NCI-H2227 (cell line): ENCODE data around the gene CACNA1B.
"Not testable (repeated sequence)": the region's sequence is repeated elsewhere in the genome, so short reads cannot be mapped to it uniquely, and the experiment has no call there.

Source experiments
- DNase-seq: peaks from one replicate; lab custom pipeline; 2025; ENCODE audit not compliant: unreplicated experiment; lab: John Stamatoyannopoulos, UW

The CACNA1B gene

DNA sequence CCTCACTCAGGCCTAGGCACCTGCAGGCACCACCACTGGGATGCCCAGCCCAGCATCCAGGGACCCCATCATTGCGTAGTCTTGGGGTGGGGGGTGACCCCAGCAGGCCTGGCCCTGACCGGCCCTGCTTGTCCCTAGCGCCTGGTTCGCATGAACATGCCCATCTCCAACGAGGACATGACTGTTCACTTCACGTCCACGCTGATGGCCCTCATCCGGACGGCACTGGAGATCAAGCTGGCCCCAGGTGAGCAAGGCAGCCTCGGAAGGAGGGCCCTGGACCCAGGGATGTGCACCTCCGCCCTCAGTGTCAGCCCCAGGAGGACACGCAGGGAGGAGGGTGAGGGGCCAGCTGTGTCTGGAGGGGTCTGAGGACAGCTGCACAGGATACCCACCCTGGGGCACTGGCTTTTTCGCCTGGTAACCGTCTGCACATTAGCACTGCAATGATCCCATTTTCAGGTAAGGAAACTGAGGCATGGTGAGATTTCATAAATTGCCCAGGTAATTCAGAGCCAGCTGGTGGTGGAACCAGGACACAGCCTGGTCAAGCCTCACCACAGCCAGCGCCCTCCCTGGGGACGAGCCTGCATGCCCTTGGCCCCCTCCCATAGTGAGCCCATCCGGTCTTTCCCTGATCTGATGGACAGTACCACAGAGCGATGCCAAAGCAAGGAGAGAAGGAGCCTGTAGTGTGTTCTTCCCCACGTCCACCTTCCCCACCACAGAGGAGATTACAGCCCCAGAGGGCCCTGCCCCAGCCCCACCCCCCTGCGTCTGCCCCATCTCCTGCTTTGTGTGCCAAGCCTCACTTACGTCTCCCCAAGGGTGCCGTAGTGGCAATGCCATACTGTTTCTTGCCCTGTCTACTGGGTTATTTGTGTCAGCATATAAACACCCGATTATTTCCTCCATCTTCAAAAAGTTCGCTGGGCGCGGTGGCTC is 228.3 kb downstream of the CACNA1B start:
- no peak for DNase-seq

GRCh38 chr9:138107039-138107438 is 229.5 kb downstream of the CACNA1B start:
- not testable (repeated sequence) for DNase-seq

DNA sequence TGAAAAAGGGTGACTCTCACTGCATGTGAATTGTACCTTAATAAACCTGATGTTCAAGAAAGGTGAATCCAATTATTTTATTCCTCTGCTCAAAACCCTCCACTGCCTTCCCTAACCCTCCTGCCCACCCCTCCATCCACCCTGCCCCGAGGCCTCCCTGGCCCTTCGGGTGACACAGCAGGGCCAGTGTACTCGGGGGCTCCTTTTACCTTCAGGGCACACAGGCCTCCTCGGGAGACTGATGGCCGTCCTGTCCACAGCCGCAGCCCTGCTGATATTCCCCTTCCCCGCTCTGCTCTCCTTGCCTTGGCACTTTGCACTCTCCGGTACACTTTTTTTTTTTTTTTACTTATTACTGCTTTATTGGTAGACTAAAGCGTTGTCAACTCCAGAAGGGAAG is 234.0 kb downstream of the CACNA1B start:
- no peak for DNase-seq

DNA sequence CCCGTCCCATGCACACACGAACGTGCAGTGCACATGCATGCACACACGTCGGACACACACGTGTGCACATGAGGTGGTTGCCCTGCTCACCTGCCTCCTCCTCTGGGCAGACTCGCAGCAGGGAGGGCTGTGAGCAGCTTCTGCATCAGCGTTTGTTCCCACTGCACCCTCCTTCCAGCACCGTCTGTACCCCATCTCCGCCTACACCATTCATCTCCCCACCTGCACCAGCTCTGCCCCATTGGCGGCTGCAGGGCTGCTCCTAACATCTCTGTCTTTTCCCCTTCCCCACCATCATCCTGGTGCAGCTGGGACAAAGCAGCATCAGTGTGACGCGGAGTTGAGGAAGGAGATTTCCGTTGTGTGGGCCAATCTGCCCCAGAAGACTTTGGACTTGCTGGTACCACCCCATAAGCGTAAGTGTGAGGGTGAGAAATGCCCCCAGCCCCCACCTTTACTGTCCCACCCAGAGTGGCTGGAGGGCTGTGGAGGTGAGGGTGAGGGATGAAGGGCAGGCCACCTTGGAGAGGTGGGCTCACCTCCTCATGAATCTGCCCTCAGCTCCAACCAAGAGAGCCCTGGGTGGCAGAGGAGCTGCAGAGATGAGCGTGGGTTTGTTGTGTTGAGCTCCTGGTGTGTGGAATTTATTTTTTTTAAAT is 234.6 kb downstream of the CACNA1B start:
- DNase-seq: no peak

- no peak for DNase-seq
These were observed 235.4 kb downstream of the CACNA1B start for GRCh38 chr9:138112791-138113600.

DNA sequence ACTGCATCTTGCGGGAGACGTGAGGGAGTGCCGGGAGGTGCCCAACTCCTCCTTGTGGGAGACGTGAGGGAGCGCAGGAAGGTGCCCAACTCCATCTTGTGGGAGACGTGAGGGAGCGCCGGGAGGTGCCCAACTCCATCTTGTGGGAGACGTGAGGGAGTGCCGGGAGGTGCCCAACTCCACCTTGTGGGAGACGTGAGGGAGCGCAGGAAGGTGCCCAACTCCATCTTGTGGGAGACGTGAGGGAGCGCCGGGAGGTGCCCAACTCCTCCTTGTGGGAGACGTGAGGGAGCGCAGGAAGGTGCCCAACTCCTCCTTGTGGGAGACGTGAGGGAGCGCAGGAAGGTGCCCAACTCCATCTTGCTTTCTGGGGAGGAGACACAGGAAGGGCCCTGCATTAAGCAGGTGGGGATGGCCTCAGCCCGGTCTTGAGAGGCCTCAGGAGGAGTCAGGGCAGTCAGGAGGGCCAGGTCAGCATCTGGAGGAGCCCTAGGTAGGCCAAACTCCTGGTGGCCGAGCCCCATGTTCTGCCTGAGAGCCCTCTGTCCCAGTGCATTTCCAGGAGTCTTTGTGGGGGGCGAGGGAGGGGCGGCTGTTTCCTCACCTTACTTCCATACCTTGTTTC is 236.2 kb downstream of the CACNA1B start:
- DNase-seq: not testable (repeated sequence)

DNA sequence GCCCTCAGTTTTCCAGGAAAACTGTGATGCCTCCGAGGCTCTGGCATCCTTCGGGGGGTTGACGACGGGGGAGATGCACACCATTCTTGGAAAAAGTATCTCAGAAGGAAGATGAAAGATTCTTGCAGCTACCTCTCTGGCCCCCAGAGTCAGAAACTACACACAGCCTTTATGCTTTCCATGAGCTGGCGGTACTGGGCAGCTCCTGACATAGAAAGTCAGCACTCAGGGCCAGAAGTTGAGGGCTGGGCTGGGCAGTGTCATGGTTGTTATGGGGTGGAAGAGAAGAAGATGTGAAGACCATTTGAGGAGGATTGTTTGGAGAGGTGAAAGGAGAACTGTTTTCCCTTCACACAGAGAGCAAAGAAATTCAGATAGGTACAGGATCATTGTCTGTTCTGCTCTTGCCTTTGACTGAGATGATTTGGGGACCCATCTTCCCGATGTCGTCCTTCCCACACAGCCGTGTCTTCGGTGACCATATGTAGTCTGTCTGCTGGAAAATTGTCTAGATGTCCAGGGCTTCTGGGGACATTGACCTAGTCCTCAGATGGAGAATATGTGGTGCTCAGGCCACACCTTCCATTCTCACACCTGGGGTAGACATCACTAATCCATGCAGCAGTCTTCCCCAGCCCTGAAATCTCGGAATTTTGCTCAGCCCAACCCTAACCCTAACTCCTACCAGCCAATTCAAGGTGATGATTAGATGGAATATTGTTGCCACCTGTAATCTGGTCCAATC is 237.1 kb downstream of the CACNA1B start:
- DNase-seq: no peak

GRCh38 chr9:138115506-138115905 is 237.9 kb downstream of the CACNA1B start:
- DNase-seq: no peak

DNA sequence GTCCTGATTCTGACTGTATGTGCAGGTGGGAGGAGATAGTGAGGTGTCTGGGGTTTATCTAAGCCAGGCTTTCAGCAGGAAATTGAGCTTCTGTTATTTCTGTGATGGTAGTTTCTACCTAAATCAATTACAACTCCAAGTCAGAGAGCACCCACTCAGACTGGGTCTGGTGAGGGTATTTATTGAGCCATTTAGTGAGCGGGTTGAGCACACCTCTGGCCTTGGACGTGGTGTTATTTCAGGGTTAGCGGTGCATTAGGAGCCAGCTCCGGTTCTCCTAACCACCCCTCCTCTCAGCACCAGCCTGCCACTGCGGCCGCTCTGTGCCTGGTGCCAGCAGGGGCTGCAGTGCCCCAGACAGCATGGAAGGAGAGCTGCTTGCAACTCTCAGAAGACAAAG is 238.9 kb downstream of the CACNA1B start:
- DNase-seq: no peak

- DNase-seq: no peak
These were observed 239.6 kb downstream of the CACNA1B start for GRCh38 chr9:138117101-138117750.

GRCh38 chr9:138117836-138118235 is 240.3 kb downstream of the CACNA1B start:
- no peak for DNase-seq

- no peak for DNase-seq
These were observed 241.1 kb downstream of the CACNA1B start for GRCh38 chr9:138118601-138119071.

DNA sequence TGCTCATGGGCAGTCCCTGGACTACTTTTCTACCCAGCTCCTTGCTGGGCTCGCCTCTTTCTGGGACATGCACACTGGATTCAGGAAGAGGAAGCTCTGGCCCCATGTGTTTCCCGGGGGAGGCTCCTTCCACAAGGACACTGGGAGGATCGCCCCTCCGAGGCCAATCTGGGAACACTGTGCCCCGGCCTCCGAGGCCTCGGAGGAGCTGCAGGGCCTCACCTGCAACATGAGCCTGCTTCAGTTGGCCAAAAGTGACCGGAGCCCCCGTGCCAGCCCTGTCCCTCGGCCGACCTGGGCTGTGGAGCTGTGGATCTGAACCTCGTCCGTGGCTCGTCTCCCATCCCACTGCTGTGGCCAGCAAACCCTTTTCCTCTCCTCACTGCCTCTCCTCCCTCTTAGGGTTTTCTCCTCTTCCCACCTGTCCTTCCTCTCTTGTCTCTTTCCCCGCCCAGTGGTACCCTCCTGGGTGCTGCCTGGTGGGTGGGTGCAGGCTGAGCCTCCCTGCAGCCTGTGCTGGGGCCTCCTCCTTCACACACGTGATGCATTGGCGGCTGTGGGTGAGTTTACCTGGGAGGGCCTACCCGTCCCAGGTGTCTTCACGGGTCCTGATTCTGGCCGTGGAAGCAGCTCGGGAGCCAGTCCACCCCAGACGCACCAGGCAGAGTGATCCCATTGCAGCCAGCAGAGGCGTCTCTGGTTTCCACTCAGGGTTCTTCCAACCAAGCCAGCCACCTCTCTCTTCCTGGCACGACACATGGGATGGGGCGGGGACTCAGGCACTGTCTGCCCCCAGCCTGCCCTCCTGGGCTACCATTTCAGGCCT is 241.8 kb downstream of the CACNA1B start:
- no peak for DNase-seq

DNA sequence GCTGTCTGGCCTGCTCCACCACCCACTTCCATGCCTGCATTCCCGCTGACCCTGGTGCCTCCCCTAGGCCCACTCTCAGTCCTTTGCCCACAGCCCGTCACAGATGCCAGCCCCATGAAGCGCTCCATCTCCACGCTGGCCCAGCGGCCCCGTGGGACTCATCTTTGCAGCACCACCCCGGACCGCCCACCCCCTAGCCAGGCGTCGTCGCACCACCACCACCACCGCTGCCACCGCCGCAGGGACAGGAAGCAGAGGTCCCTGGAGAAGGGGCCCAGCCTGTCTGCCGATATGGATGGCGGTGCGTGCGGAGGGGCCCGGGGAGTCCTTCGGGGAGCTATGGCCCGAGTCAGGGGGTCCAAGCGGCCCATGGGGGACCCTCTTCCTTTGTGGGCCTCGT is 242.5 kb downstream of the CACNA1B start:
- DNase-seq: no peak

- no peak for DNase-seq
These were observed 243.2 kb downstream of the CACNA1B start for GRCh38 chr9:138120511-138121437.

DNA sequence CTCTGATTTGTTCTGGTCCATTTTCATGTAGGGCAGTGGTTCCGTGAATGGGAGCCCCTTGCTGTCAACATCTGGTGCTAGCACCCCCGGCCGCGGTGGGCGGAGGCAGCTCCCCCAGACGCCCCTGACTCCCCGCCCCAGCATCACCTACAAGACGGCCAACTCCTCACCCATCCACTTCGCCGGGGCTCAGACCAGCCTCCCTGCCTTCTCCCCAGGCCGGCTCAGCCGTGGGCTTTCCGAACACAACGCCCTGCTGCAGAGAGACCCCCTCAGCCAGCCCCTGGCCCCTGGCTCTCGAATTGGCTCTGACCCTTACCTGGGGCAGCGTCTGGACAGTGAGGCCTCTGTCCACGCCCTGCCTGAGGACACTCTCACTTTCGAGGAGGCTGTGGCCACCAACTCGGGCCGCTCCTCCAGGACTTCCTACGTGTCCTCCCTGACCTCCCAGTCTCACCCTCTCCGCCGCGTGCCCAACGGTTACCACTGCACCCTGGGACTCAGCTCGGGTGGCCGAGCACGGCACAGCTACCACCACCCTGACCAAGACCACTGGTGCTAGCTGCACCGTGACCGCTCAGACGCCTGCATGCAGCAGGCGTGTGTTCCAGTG is 244.0 kb downstream of the CACNA1B start:
- no peak for DNase-seq

GRCh38 chr9:138122201-138122600 is 244.6 kb downstream of the CACNA1B start:
- no peak for DNase-seq
